HG03045 (cell line): ENCODE measurements around the gene EIF5.

Source experiments
- ATAC-seq: cut with Tn5 transposase; IDR thresholded peaks from one replicate; pipeline ENCODE4 v1.9.1; 2021; ENCODE audit warnings: mild to moderate bottlenecking, moderate library complexity; ENCODE audit not compliant: unreplicated experiment

EIF5 gene

DNA sequence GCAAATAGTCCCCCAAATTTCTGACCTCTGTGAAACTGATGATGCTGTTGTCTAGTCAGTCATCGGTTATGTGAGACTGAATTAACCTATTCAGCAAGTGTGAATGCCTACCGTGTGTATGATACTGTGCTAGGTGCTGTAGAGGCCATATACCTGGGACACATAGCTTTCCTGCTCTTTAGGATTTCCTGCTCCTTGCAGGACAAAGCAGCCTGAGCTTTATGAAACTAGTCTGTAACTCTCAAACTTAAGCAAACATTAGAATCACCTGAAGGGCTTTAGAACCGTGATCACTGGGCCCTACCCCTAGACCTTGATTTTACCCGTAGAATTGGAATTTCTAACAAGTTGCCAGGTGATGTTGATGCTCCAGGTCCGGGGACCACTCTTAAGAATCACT is 58.1 kb downstream of the EIF5 start:
- no peak for ATAC-seq

DNA sequence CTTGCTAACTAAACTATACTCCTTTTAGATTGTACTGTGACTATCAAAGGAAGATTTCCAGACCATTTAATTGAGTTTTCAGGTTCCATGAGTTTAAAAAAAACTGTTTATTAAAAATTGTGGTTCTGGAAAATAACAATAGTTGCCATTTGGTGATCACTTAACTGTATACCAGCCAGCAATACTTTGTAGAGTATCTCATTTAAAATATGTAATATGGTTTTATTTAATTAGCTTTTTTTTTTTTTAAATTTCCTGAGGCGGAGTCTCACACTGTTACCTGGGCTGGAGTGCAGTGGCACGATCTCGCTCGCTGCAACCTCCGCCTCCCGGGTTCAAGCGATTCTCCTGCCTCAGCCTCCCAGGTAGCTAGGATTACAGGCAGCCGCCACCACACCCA is 58.5 kb downstream of the EIF5 start:
- no peak for ATAC-seq

DNA sequence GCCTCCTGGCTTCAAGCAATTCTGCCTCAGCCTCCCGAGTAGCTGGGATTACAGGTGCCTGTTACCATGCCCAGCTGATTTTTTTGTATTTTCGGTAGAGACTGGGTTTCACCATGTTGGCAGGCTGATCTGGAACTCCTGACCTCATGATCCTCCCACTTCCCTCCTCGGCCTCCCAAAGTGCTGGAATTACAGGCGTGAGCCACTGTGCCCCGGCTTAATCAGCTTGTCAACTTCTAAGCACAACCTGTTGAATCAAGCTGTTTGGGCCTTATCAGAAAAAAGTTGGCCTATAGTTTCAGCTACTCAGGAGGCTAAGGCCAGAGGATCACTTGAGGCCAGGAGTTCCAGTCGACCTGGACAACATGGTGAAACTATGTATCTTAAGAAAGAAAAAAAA is 59.0 kb downstream of the EIF5 start:
- no peak for ATAC-seq

DNA sequence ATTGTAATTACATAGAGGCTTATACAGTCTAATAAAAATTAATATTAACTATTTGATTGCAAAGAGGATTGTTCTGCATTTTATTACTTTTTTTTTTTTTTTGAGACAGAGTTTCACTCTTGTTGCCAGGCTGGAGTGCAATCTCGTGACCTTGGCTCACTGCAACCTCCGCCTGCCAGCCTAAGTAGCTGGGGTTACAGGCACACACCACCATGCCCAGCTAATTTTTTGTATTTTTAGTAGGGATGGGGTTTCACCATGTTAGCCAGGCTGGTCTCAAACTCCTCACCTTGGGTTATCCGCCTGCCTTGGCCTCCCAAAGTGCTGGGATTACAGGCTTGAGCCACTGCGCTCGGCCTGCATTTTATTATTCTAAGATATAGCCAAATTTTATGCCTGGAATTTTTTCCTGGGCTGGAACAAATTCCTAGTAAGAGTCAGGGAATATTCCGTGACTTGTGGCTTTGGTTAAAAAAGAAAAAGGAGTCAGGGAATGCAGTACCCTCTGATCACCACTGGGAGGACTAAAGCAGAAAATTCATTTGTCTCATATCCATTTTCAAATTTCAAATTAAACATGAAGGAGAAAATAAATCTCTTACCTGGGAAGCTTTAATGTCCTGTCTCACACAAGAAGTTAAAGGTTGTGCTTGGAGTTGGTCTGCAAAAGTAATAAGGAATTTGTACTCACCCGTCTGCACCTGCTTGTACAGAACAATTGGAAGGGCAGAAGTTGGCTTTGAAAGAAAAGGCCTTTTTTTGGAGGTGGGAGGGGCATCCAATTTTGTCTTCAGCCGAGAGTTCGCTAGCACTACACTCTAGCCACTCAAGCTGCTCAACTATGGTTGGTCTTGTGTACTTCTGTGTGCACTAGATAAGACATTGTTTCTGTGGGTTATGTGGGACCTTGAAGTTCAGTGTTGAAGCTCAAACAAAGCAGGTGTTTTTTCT is 59.9 kb downstream of the EIF5 start:
- no peak for ATAC-seq
